Stimulated activated memory B cell treated with anti-CD40 and anti-IgM and Interleukin-4, amounts not matched to agents 10 μg/mL and 1 μg/mL and 100 μg/mL, for 72 hours (primary cell): ENCODE results near the gene G6PC2.
"Not testable (repeated sequence)": the region's sequence is repeated elsewhere in the genome, so short reads cannot be mapped to it uniquely, and the experiment has no call there.

Experiments used
- ATAC-seq: fragments of 150-1000 bp; cut with Tn5 transposase; 2 replicates; pipeline ENCODE4 v1.10.0; 2021
- H3K27ac Mint-ChIP-seq: one replicate; pipeline ENCODE4 v1.8.0; 2022; ENCODE audit warnings: mild to moderate bottlenecking, mixed read lengths
- H3K27me3 Mint-ChIP-seq: one replicate; pipeline ENCODE4 v1.8.0; 2022; ENCODE audit warnings: mixed read lengths
- H3K36me3 Mint-ChIP-seq: one replicate; pipeline ENCODE4 v1.8.0; 2022; ENCODE audit warnings: mixed read lengths
- H3K4me1 Mint-ChIP-seq: one replicate; pipeline ENCODE4 v1.8.0; 2022; ENCODE audit warnings: mixed read lengths
- H3K4me3 Mint-ChIP-seq: one replicate; pipeline ENCODE4 v1.8.0; 2022; ENCODE audit warnings: mild to moderate bottlenecking, moderate library complexity, mixed read lengths
- H3K9me3 Mint-ChIP-seq: one replicate; pipeline ENCODE4 v1.8.0; 2022; ENCODE audit warnings: mixed read lengths

The G6PC2 gene

GRCh38 chr2:168926621-168927386, 25.7 kb downstream of the G6PC2 start:
- Mint-ChIP-seq H3K4me1 (peaks cover 10% of the 10 kb centered on the region), H3K27me3 (peaks cover 12% of the 10 kb centered on the region), H3K27ac (no peak overlapping the region), H3K4me3 (no peak overlapping the region), H3K9me3 (no peaks in the 10 kb centered on the region), H3K36me3 (no peaks in the 10 kb centered on the region)
- no peak for ATAC-seq

GRCh38 chr2:168928113-168928831, 27.2 kb downstream of the G6PC2 start:
- peaks cover 8% of the 10 kb centered on the region for H3K27me3 Mint-ChIP-seq
- no peak overlapping the region for H3K27ac Mint-ChIP-seq
- H3K9me3 Mint-ChIP-seq: peaks cover 3% of the 10 kb centered on the region

GRCh38 chr2:168929031-168929430, 27.9 kb downstream of the G6PC2 start:
- Mint-ChIP-seq H3K9me3 (peaks cover 3% of the 10 kb centered on the region), H3K36me3 (no peaks in the 10 kb centered on the region), H3K4me1 (peaks cover 10% of the 10 kb centered on the region), H3K27ac (no peak overlapping the region), H3K4me3 (no peak overlapping the region), H3K27me3 (peaks cover 8% of the 10 kb centered on the region)
- ATAC-seq: no peak

More at GRCh38 chr2:168928113-168928831, 27.2 kb downstream of the G6PC2 start:
- no peaks in the 10 kb centered on the region for H3K36me3 Mint-ChIP-seq
- no peak overlapping the region for H3K4me3 Mint-ChIP-seq
- H3K4me1 Mint-ChIP-seq: peaks cover 10% of the 10 kb centered on the region
- no peak for ATAC-seq

GRCh38 chr2:168930242-168930641, 29.2 kb downstream of the G6PC2 start:
- H3K4me3 Mint-ChIP-seq: no peak overlapping the region
- no peaks in the 10 kb centered on the region for H3K36me3 Mint-ChIP-seq
- H3K4me1 Mint-ChIP-seq: peaks cover 10% of the 10 kb centered on the region
- H3K9me3 Mint-ChIP-seq: peaks cover 3% of the 10 kb centered on the region
- peaks cover 8% of the 10 kb centered on the region for H3K27me3 Mint-ChIP-seq
- H3K27ac Mint-ChIP-seq: no peak overlapping the region
- ATAC-seq: no peak

GRCh38 chr2:168932174-168932573, 31.1 kb downstream of the G6PC2 start:
- H3K4me3 Mint-ChIP-seq, H3K27ac Mint-ChIP-seq, H3K36me3 Mint-ChIP-seq, H3K9me3 Mint-ChIP-seq, ATAC-seq, H3K27me3 Mint-ChIP-seq: not testable (repeated sequence)
- peaks cover 10% of the 10 kb centered on the region for H3K4me1 Mint-ChIP-seq

- Mint-ChIP-seq H3K27ac (no peak overlapping the region), H3K4me1 (no peaks in the 10 kb centered on the region), H3K9me3 (peaks cover 3% of the 10 kb centered on the region), H3K36me3 (no peaks in the 10 kb centered on the region), H3K4me3 (no peak overlapping the region), H3K27me3 (peaks cover 8% of the 10 kb centered on the region)
- ATAC-seq: no peak
Measured at GRCh38 chr2:168934826-168935225, 33.7 kb downstream of the G6PC2 start.

- H3K27me3 Mint-ChIP-seq: peaks cover 8% of the 10 kb centered on the region
- no peak for ATAC-seq
- H3K4me3 Mint-ChIP-seq: no peak overlapping the region
- no peaks in the 10 kb centered on the region for H3K4me1 Mint-ChIP-seq
- H3K27ac Mint-ChIP-seq: no peak overlapping the region
- peaks cover 3% of the 10 kb centered on the region for H3K9me3 Mint-ChIP-seq
- no peaks in the 10 kb centered on the region for H3K36me3 Mint-ChIP-seq
Measured at GRCh38 chr2:168935810-168936581, 34.9 kb downstream of the G6PC2 start.

- H3K4me3 Mint-ChIP-seq: no peak overlapping the region
- no peaks in the 10 kb centered on the region for H3K9me3 Mint-ChIP-seq
- H3K36me3 Mint-ChIP-seq: no peaks in the 10 kb centered on the region
- H3K27ac Mint-ChIP-seq: no peak overlapping the region
- no peaks in the 10 kb centered on the region for H3K27me3 Mint-ChIP-seq
- ATAC-seq: no peak
- H3K4me1 Mint-ChIP-seq: no peaks in the 10 kb centered on the region
Measured at GRCh38 chr2:168939061-168939460, 38.0 kb downstream of the G6PC2 start.

- Mint-ChIP-seq H3K27ac (no peak overlapping the region), H3K9me3 (no peaks in the 10 kb centered on the region), H3K27me3 (peaks cover under 1% of the 10 kb centered on the region), H3K36me3 (no peaks in the 10 kb centered on the region), H3K4me3 (no peak overlapping the region), H3K4me1 (no peaks in the 10 kb centered on the region)
- ATAC-seq: no peak
Measured at GRCh38 chr2:168939918-168940317, 38.8 kb downstream of the G6PC2 start.

- no peak overlapping the region for H3K4me3 Mint-ChIP-seq
- peaks cover 9% of the 10 kb centered on the region for H3K27me3 Mint-ChIP-seq
- H3K9me3 Mint-ChIP-seq: no peaks in the 10 kb centered on the region
- H3K27ac Mint-ChIP-seq: no peak overlapping the region
- no peak for ATAC-seq
- no peaks in the 10 kb centered on the region for H3K4me1 Mint-ChIP-seq
- H3K36me3 Mint-ChIP-seq: no peaks in the 10 kb centered on the region
Measured at GRCh38 chr2:168941297-168941696, 40.2 kb downstream of the G6PC2 start.

- Mint-ChIP-seq H3K27me3 (peaks cover 9% of the 10 kb centered on the region), H3K36me3 (no peaks in the 10 kb centered on the region), H3K4me1 (no peaks in the 10 kb centered on the region), H3K4me3 (no peak overlapping the region), H3K9me3 (no peaks in the 10 kb centered on the region), H3K27ac (no peak overlapping the region)
- ATAC-seq: peak; percentile 48
Measured at GRCh38 chr2:168944065-168944464, 43.0 kb downstream of the G6PC2 start.

GRCh38 chr2:168945508-168945907, 44.4 kb downstream of the G6PC2 start:
- no peak overlapping the region for H3K4me3 Mint-ChIP-seq
- ATAC-seq: no peak
- no peaks in the 10 kb centered on the region for H3K9me3 Mint-ChIP-seq
- no peaks in the 10 kb centered on the region for H3K4me1 Mint-ChIP-seq
- no peaks in the 10 kb centered on the region for H3K36me3 Mint-ChIP-seq
- peaks cover 9% of the 10 kb centered on the region for H3K27me3 Mint-ChIP-seq
- no peak overlapping the region for H3K27ac Mint-ChIP-seq

GRCh38 chr2:168948621-168949212, 47.6 kb downstream of the G6PC2 start:
- Mint-ChIP-seq H3K36me3 (no peaks in the 10 kb centered on the region), H3K9me3 (peaks cover 10% of the 10 kb centered on the region), H3K4me1 (no peaks in the 10 kb centered on the region), H3K4me3 (no peak overlapping the region), H3K27ac (no peak overlapping the region), H3K27me3 (peaks cover 10% of the 10 kb centered on the region)
- ATAC-seq: no peak

- Mint-ChIP-seq H3K27me3 (peaks cover 16% of the 10 kb centered on the region), H3K36me3 (no peaks in the 10 kb centered on the region), H3K9me3 (peaks cover 12% of the 10 kb centered on the region), H3K4me3 (no peak overlapping the region), H3K4me1 (no peaks in the 10 kb centered on the region), H3K27ac (no peak overlapping the region)
- no peak for ATAC-seq
Measured at GRCh38 chr2:168949324-168949723, 48.2 kb downstream of the G6PC2 start.

GRCh38 chr2:168951871-168952270, 50.8 kb downstream of the G6PC2 start:
- Mint-ChIP-seq H3K9me3 (peaks cover 12% of the 10 kb centered on the region), H3K27me3 (peaks cover 23% of the 10 kb centered on the region), H3K4me1 (no peaks in the 10 kb centered on the region), H3K4me3 (no peak overlapping the region), H3K36me3 (no peaks in the 10 kb centered on the region), H3K27ac (no peak overlapping the region)
- ATAC-seq: no peak
